Stomach (tissue), 4 donors: ENCODE measurements around the gene NWD2.

Source experiments
- POLR2A ChIP-seq, 4 donors: fragments of 450-650 bp; IDR thresholded peaks; one replicate each; pipeline ENCODE4 v1.6.1; 2016; ENCODE audit warnings: antibody characterized with exemption in 4 of 4, control low read depth in 2 of 4, mild to moderate bottlenecking in 1 of 4, moderate library complexity in 1 of 4
- POLR2AphosphoS5 ChIP-seq, 3 donors: sonication (generic); formaldehyde crosslinking; IDR thresholded peaks; one replicate each; pipeline ENCODE4 v1.6.1; 2016; ENCODE audit warnings: antibody characterized with exemption in 3 of 3
- TF ChIP-seq, protein P1 (sequence below), 7 experiments: fragments of 450-650 bp in 4 of 7; fragments of 200-600 bp in 3 of 7; sonication (generic) in 3 of 7; IDR thresholded peaks; one replicate each; pipeline ENCODE4 v1.5.1; 2016 to 2019; ENCODE audit warnings: antibody characterized with exemption in 7 of 7, control low read depth in 2 of 7, mild to moderate bottlenecking in 1 of 7

DNA sequence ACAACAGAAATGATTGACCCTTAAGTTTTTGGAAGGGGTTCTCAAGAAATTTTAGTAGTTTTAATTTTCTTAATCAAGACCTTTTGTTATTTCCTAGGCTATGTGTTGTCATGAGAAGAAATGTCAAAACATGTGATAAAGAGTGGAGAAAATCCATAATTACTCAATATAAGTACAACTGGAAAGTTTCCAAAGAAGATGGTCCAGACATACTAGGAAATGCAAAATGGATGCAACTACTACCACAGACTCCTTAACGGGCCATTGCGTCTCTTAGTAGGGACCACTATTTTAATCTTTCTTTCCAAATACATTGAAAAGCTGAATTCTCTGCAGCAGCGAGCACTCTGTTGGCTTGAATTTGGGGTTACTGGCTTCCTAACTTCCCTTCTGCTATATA lies 148.8 kb downstream of the NWD2 start:
- TF ChIP-seq POLR2A (IDR thresholded peaks at IDR 0.05) (no peak), POLR2AphosphoS5 (IDR thresholded peaks at IDR 0.05) (no peak)
- TF ChIP-seq, protein P1, sequence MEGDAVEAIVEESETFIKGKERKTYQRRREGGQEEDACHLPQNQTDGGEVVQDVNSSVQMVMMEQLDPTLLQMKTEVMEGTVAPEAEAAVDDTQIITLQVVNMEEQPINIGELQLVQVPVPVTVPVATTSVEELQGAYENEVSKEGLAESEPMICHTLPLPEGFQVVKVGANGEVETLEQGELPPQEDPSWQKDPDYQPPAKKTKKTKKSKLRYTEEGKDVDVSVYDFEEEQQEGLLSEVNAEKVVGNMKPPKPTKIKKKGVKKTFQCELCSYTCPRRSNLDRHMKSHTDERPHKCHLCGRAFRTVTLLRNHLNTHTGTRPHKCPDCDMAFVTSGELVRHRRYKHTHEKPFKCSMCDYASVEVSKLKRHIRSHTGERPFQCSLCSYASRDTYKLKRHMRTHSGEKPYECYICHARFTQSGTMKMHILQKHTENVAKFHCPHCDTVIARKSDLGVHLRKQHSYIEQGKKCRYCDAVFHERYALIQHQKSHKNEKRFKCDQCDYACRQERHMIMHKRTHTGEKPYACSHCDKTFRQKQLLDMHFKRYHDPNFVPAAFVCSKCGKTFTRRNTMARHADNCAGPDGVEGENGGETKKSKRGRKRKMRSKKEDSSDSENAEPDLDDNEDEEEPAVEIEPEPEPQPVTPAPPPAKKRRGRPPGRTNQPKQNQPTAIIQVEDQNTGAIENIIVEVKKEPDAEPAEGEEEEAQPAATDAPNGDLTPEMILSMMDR (IDR thresholded peaks at IDR 0.05): no peak
